H4 (cell line): ENCODE results near the gene ASCL2. TPM values are rescaled to one million over a fixed set of nuclear protein-coding genes. Genes with fewer than 3 reads are reported as not detected.
"Not testable (repeated sequence)": the region's sequence is repeated elsewhere in the genome, so short reads cannot be mapped to it uniquely, and the experiment has no call there.

Experiments
- DNase-seq: peaks from one replicate; pipeline ENCODE4 v3.0.0-alpha.2; 2015; ENCODE audit warnings: low spot score
- total RNA-seq: library from RNA; depleted of rRNA; stranded (reverse); fragments of >200 nt; shearing (Covaris generic); gene quantifications from 2 replicates; pipeline ENCODE4 v1.2.3, GENCODE V29; 2014

The ASCL2 gene
- total RNA-seq, 1 experiment from 2014 or later, result not detected

DNA sequence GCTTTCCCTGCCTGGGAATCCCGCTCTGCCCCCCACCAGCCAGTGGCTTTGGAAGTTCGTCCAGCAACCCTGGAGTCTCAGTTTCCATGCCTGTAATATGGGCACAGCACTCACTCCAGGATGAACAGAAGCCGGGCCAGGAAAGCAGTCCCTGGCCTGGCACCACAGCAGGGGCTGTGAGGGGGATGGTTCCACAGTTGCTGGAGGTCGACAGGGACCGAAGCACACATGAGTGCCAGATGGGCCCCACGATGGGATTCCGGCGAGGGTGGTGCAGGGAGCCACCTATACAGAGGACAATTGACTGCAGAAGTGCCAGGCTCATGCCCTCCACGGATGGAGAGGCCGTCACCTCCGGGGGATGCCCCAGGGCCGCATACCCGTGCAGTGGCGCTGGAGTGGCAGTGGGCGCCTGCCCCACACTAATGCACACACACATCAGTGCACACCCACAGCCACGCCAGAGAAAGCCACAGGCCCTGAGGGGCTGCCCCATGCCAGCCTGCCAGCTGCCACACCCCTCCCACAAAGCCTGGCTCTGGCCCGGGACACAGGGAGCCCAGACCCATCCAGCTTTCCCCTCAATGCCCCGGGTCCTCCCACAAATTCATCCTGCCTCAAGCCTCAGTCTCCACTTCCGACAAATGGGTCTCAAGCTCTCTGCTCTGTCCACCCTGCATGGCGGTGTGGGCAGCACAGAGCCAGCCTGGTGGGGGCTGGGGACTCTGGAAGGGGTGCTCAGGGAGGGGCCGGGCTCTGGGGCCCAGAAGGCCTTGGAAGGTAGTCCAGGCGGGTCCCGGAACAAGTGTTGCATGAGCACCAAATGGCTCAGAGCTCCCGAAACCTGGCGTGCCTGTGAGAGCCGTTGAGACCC is 9.7 kb downstream of the ASCL2 start:
- DNase-seq, result no peak

DNA sequence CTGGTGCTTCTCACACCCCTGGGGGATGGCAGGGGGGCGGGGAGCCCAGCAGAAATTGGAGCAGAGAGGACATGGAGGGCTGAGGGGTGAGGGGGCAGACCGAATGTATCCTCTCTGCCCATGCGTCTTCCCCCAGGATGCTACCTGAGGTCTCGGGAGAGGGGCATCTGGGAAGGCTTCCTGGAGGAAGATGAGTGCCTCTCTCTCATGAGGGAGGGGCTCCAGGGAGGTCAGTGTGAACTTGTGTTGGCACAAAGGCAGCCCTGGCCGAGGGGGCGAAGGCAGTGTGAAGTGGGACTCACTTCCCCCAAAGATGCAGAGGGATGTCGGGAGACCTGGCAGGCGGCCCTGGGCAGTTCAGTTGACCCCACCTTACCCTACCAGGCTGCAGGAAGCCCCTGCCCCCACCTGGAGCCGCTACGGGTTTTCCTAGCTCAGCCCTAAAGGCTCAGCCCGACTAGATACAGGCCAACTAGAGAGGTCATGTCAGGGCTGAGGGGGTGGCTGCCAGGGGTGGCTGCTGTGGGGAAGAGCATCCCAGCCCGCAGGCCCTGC is 10.4 kb downstream of the ASCL2 start:
- DNase-seq, result no peak

- DNase-seq, result no peak
Observed at GRCh38 chr11:2259466-2259830, 10.9 kb downstream of the ASCL2 start.

- DNase-seq, result no peak
Observed at GRCh38 chr11:2258501-2259465, 11.6 kb downstream of the ASCL2 start.

DNA sequence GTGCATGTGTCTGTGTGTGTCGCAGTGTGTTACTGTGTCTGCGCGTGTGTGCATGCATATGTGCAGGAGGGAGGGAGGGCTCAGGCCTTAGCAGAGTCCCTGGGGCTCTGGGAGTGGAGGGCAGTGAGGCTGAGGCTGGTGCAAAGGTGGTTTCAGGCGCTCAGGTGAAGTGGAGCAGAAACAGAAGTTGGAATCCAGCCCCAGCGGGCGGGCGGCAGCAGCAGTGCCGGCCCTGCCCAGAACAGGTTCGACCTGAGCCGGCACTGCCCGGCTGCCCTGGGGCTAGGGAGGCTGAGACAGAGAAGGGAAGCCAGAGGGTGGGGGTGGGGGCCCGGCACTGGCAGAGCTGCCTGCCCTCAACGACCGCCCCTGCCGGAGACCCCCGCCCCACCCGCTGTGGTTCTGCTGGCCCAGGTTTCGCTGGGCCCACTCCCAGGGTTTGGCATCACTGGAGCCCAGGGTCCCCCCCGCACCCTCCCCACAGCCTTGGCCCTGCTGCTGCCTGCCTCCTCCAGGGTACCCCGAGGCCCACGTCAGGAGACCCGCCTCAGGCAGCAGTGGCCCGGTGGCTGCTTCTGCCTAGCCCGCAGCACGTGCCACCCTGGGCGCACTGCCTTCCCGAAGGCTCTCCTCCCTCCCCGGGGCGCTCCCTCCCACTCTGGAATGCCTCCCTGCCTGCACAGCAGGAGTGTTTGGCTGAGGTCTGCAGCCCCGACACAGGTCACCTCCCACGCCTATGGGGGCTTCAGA is 13.3 kb downstream of the ASCL2 start:
- no peak for DNase-seq

GRCh38 chr11:2256293-2256913 is 14.0 kb downstream of the ASCL2 start:
- no peak for DNase-seq

DNA sequence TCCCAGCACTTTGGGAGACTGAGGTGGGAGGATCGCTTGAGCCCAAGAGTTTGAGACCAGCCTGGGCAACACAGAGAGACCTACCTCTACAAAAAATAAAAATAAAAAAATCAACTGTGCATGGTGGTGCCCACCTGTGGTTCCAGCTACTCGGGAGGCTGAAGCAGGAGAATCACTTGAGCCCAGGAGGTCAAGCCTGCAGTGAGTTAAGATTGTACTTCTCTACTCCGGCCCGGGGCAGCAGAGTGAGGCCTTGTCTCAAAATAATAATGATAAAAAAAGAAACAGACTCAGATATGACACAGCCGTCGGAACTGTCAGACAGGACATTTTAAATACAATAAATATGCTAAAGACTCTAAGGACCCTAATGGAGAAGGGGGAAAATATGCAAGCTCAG is 18.4 kb downstream of the ASCL2 start:
- no peak for DNase-seq

DNA sequence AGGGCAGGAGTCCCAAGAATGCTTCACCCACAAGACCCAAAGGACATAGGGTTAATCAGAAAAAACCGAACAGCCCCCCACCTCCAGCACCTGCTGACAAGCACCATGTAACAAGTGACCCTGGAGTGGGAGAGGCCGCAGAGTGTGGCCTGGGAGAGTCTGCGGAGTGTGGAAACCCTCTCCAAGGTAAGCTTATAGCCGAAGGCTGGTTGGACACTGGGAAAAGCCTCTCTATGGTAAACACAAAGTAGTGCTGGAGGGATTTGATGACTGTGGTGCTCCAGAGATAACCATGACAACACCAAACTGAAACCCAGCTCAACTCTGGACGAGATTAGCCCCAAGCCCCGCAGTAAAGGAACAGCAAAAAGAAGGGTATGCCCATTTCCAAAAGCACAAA is 19.2 kb downstream of the ASCL2 start:
- no peak for DNase-seq

DNA sequence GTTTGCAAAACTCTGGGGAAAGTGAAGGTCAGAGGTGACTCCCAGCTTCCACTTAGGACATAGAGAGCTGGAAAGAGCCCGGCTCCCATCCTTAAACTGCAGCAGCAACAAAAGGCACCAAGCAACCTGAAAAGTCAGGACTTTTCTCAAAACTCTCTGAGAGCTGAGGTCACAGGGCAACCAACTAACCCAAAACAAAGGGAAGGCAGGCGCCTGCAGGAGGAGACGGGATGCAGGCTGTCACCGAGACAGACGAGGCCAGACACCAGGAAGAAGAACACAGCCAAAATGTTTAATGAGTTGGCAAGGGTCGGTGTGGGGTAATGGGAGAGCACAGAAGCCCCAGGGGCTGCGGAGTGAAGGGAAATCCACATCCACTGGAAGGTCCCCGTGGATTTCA is 19.9 kb downstream of the ASCL2 start:
- DNase-seq, result no peak

- no peak for DNase-seq
Observed at GRCh38 chr11:2250041-2250440, 20.3 kb downstream of the ASCL2 start.

DNA sequence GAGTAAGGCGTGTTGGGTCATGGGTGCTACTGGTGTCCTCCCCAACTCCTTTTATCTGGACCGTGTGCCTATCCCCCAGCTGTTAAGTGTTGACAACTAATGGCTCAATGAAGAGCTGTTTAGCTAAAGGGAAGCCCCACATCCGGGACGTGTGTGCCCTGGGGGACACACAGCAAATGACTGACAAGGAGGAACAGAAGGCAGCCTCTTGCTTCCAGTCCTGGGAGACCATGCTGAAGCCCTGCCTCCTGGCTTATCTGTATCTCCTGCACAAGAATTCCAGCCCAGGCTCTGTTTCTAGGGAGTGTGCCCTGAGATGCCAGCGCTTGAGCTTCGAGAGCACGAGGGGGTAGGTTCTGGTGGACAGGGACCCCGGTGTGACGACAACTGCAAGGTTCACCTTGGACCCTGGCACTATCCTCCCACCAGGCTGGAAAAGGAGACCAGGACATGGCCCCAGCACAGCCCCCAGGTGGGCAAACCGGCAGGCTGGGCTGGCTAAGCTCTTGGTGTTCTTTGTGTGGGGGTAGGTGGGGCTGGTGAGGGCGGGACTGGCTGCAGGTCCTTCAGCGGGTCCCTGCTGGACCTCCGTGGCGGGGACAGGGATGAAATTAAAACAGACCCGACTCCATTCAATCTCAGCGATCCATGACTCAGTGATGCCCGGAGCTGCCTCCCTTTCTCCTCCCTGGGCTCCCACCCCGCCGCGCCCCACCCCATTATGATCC is 21.0 kb downstream of the ASCL2 start:
- DNase-seq, result no peak

- DNase-seq, result no peak
Observed at GRCh38 chr11:2248762-2249161, 21.6 kb downstream of the ASCL2 start.

GRCh38 chr11:2248242-2248641 is 22.1 kb downstream of the ASCL2 start:
- DNase-seq, result no peak

DNA sequence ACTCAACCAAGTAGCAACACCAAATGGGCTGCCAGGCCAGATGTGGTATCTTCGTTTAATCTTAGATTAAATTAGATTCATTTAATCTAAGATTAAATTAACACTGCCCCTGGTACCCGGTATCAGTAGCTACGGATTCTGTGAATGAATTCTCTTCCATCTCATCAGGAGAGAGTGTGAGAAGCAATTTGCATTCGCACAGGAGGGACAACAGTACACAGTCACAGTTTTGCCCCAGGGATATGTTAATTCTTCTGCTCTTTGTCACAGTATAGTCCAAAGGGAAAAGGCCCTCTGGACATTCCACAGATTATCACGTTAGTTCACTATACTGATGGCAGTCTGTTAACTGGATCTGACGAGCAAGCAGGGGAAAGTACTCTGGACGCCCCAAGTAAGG is 22.9 kb downstream of the ASCL2 start:
- no peak for DNase-seq

GRCh38 chr11:2240834-2241233 is 29.6 kb downstream of the ASCL2 start:
- no peak for DNase-seq

DNA sequence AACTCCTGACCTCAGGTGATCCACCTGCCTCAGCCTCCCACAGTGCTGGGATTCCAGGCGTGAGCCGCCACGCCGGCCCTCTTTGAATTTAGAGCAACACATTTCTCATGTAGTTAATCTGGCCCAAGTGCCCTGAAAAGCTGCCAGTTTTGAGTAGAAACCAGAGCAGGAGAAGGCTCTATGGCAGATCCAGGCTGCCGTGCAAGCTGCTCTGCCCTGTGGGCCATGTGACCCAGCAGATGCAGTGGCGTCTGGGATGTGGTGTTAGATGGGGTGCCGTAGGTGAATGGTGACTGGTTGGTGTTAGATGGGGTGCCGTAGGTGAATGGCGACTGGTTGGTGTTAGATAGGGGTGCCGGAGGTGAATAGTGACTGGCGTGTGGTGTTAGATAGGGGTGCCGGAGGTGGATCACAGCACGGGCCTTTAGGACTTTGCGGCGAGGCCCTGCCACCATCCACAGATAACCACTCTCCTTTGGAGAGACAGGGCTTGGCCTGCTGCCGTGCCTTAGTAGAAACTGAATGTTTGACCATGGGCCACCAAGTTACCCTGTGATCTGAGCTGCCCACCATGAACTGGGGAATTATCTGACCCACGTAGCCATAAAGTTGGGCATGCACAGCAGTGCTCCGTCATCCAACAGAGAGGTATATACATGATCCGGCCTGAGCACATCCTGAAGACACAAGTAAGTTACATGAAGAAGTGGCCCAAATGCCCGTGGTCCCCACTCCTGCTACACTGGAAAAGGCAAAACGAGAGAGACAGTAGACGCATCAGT is 32.7 kb downstream of the ASCL2 start:
- no peak for DNase-seq

DNA sequence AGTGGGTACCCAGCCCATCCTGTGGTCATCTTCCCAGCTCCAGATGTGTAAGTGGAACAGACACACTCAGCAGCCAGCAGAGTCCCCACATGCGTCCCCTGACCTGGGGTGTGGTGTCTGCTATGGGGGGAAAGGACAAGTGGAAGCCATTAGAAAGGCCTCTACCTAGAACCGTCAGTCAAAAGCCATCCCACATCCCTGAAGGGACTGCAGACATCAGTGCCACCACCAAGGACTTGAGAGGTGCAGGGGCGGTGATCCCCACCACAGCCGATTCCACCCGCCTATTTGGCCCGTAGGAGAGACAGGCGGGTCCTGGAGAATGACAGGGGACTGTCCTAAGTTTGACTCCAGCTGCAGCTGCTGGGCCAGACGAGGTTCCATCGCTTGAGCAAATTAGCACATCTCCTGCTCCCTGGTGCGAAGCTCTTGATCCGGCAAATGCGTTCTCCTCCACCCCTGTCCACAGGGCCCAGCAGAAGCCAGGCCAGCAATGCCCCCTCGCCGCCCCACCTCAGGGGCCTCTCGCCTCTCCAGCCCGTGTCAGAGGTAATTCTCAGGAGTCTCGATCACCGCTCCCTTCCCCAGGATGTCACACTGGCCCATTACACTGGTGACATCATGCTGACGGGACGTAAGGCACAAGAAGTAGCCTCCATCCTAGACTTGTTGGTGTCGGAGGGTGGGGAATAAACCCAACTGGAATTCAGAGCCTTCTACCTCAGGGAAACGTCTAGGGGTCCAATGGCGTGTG is 33.8 kb downstream of the ASCL2 start:
- not testable (repeated sequence) for DNase-seq

- DNase-seq, result no peak
Observed at GRCh38 chr11:2235588-2236326, 34.6 kb downstream of the ASCL2 start.
